H1 (cell line): ENCODE measurements around the gene CCDC24. TPM values are rescaled to one million over a fixed set of nuclear protein-coding genes. Genes with fewer than 3 reads are reported as not detected.

ENCODE experiments used
- CTCF ChIA-PET: fragments of 300-600 bp; sonication (Branson Sonifier 250); formaldehyde crosslinking; loops from one replicate; lab custom pipeline; 2021; ENCODE audit not compliant: partially characterized antibody; lab: Charles Lee
- POLR2A ChIA-PET: fragments of 300-600 bp; sonication (Branson Sonifier 250); formaldehyde crosslinking; loops from one replicate; lab custom pipeline; 2021; ENCODE audit warnings: inconsistent platforms; ENCODE audit not compliant: partially characterized antibody; lab: Charles Lee
- DNase-seq, 2 experiments: peaks; one replicate each; pipeline versions ENCODE4 v3.0.0 to v3.0.0-alpha.2; 2010 to 2022; ENCODE audit warnings: low spot score in 2 of 2, low read depth in 1 of 2, mixed read lengths in 1 of 2
- FAIRE-seq: peaks from 2 replicates; lab custom pipeline; 2011; peaks lifted over from hg19 to GRCh38; lab: Jason Lieb, UNC
- H2AFZ ChIP-seq: 2 replicates; pipeline ENCODE4 v1.8.1; 2012; ENCODE audit warnings: low read length, inconsistent platforms
- H2AK5ac ChIP-seq: 2 replicates; pipeline ENCODE4 v1.6.1; 2013; ENCODE audit warnings: low read depth, low read length
- H2BK120ac ChIP-seq: replicated peaks from 2 replicates; pipeline ENCODE3; 2013; ENCODE audit warnings: low read depth, low read length, inconsistent platforms
- H2BK12ac ChIP-seq: 2 replicates; pipeline ENCODE4 v1.6.1; 2013; ENCODE audit warnings: low read depth, low read length
- H2BK15ac ChIP-seq: 2 replicates; pipeline ENCODE4 v1.6.1; 2013; ENCODE audit warnings: low read length
- H2BK20ac ChIP-seq: 2 replicates; pipeline ENCODE4 v1.6.1; 2013; ENCODE audit warnings: low read length
- H2BK5ac ChIP-seq: 2 replicates; pipeline ENCODE4 v1.6.1; 2013; ENCODE audit warnings: low read depth, low read length
- H3K14ac ChIP-seq: 2 replicates; pipeline ENCODE4 v1.6.1; 2013; ENCODE audit warnings: inconsistent platforms; ENCODE audit not compliant: insufficient read length
- H3K18ac ChIP-seq: 2 replicates; pipeline ENCODE4 v1.6.1; 2013; ENCODE audit warnings: low read length; ENCODE audit errors: extremely low read depth
- H3K23ac ChIP-seq: 2 replicates; pipeline ENCODE4 v1.6.1; 2013; ENCODE audit warnings: inconsistent platforms; ENCODE audit not compliant: insufficient read length
- H3K23me2 ChIP-seq: 2 replicates; pipeline ENCODE4 v1.6.1; 2013; ENCODE audit warnings: low read depth, low read length
- H3K27ac ChIP-seq: 2 replicates; pipeline ENCODE4 v1.6.1; 2011; ENCODE audit warnings: low read depth, low read length, inconsistent platforms
- H3K27me3 ChIP-seq, 4 experiments: replicated peaks in 1 of 4; 1 replicate in 1 of 4; 2 replicates in 3 of 4; pipeline versions ENCODE4 v1.6.1 to v1.8.1; 2011 to 2013; ENCODE audit warnings: low read length in 3 of 4, mild to moderate bottlenecking in 3 of 4, inconsistent platforms in 2 of 4, mixed read lengths in 2 of 4, moderate library complexity in 1 of 4; ENCODE audit not compliant: control insufficient read depth in 3 of 4, insufficient read depth in 3 of 4; ENCODE audit errors: extremely low read depth in 1 of 4
- H3K36me3 ChIP-seq, 4 experiments: 2 replicates each; pipeline versions ENCODE4 v1.6.1 to v1.8.1; 2011 to 2013; ENCODE audit warnings: mild to moderate bottlenecking in 4 of 4, low read length in 3 of 4, moderate library complexity in 2 of 4, control low read depth in 1 of 4, inconsistent platforms in 1 of 4; ENCODE audit not compliant: insufficient read depth in 4 of 4, control insufficient read depth in 2 of 4
- H3K4ac ChIP-seq: replicated peaks from 2 replicates; pipeline ENCODE3; 2013; ENCODE audit warnings: low read length, low read depth, mixed read lengths, inconsistent platforms; ENCODE audit not compliant: insufficient read length
- H3K4me1 ChIP-seq, 4 experiments: replicated peaks in 1 of 4; 1 replicate in 1 of 4; 2 replicates in 3 of 4; pipeline versions ENCODE4 v1.6.1 to v1.8.1; 2011 to 2013; ENCODE audit warnings: low read length in 3 of 4, inconsistent platforms in 2 of 4, mixed read lengths in 1 of 4; ENCODE audit not compliant: insufficient read depth in 4 of 4, control insufficient read depth in 3 of 4
- H3K4me2 ChIP-seq, 2 experiments: 2 replicates each; pipeline versions ENCODE4 v1.6.1 to v1.8.1; 2011 to 2013; ENCODE audit warnings: low read depth in 2 of 2, low read length in 2 of 2, control low read depth in 1 of 2, inconsistent platforms in 1 of 2, mild to moderate bottlenecking in 1 of 2; ENCODE audit not compliant: insufficient read depth in 1 of 2
- H3K4me3 ChIP-seq, 4 experiments: fragments of 200-600, 300-600 bp in 1 of 4; sonication (generic), shearing (Covaris generic), sonication (Bioruptor Twin) in 1 of 4; 2 replicates each; pipeline versions ENCODE4 v1.5.1 to v1.8.1; 2011 to 2016; ENCODE audit warnings: low read length in 4 of 4, low read depth in 3 of 4, control low read depth in 2 of 4, inconsistent platforms in 2 of 4, mild to moderate bottlenecking in 2 of 4, mixed read lengths in 1 of 4, moderate library complexity in 1 of 4; ENCODE audit not compliant: insufficient read depth in 2 of 4; ENCODE audit errors: extremely low read depth in 1 of 4
- H3K56ac ChIP-seq: replicated peaks from 2 replicates; pipeline ENCODE3; 2013; ENCODE audit warnings: low read depth, mild to moderate bottlenecking, mixed read lengths, low read length, inconsistent platforms; ENCODE audit not compliant: insufficient read length
- H3K79me1 ChIP-seq: 2 replicates; pipeline ENCODE4 v1.6.1; 2013; ENCODE audit warnings: low read depth, low read length, control low read depth
- H3K79me2 ChIP-seq, 2 experiments: 2 replicates each; pipeline versions ENCODE4 v1.6.1 to v1.8.1; 2012 to 2013; ENCODE audit warnings: low read length in 2 of 2, mild to moderate bottlenecking in 2 of 2, inconsistent platforms in 1 of 2; ENCODE audit not compliant: insufficient read depth in 2 of 2, control insufficient read depth in 1 of 2
- H3K9ac ChIP-seq, 4 experiments: replicated peaks in 1 of 4; 1 replicate in 1 of 4; 2 replicates in 3 of 4; pipeline versions ENCODE4 v1.6.1 to v1.8.1; 2011 to 2013; ENCODE audit warnings: low read depth in 3 of 4, low read length in 3 of 4, control low read depth in 2 of 4, mild to moderate bottlenecking in 2 of 4, moderate library complexity in 2 of 4, inconsistent platforms in 1 of 4; ENCODE audit errors: extremely low read depth in 1 of 4
- H3K9me3 ChIP-seq, 2 experiments: 2 replicates each; pipeline versions ENCODE4 v1.6.1 to v1.8.1; 2012 to 2013; ENCODE audit warnings: mild to moderate bottlenecking in 2 of 2, moderate library complexity in 2 of 2, control low read depth in 1 of 2, inconsistent platforms in 1 of 2, low read depth in 1 of 2, low read length in 1 of 2, mixed read lengths in 1 of 2; ENCODE audit not compliant: insufficient read depth in 2 of 2
- H4K20me1 ChIP-seq, 2 experiments: replicated peaks in 1 of 2; 2 replicates each; pipeline versions ENCODE3 to v1.8.1; 2011 to 2013; ENCODE audit warnings: inconsistent platforms in 2 of 2, low read length in 2 of 2, mild to moderate bottlenecking in 1 of 2; ENCODE audit not compliant: insufficient read depth in 2 of 2, control insufficient read depth in 1 of 2
- H4K5ac ChIP-seq: 2 replicates; pipeline ENCODE4 v1.6.1; 2013; ENCODE audit warnings: low read length, low read depth, mixed read lengths, inconsistent platforms; ENCODE audit not compliant: insufficient read length
- H4K8ac ChIP-seq: 2 replicates; pipeline ENCODE4 v1.8.0; 2013; ENCODE audit warnings: mild to moderate bottlenecking, moderate library complexity, low read length, inconsistent platforms; ENCODE audit not compliant: insufficient read depth; ENCODE audit errors: extremely low read depth
- H4K91ac ChIP-seq: replicated peaks from 2 replicates; pipeline ENCODE3; 2013; ENCODE audit warnings: low read length, mixed read lengths, inconsistent platforms; ENCODE audit not compliant: insufficient read length
- EZH2 ChIP-seq: fragments of 200-600 bp; sonication (generic); IDR thresholded peaks from 2 replicates; pipeline ENCODE4 v1.7.1; 2012; ENCODE audit warnings: low read depth, mild to moderate bottlenecking, moderate library complexity, low read length, inconsistent platforms; ENCODE audit not compliant: severe bottlenecking
- GABPA ChIP-seq: IDR thresholded peaks from 2 replicates; pipeline ENCODE4 v1.6.1; 2011; ENCODE audit warnings: mild to moderate bottlenecking, low read length, moderate library complexity, borderline replicate concordance; ENCODE audit not compliant: insufficient read depth
- SIN3A ChIP-seq, 2 experiments: IDR thresholded peaks in 1 of 2; conservative IDR thresholded peaks in 1 of 2; 2 replicates each; pipeline ENCODE4 v1.6.1; 2011 to 2012; ENCODE audit warnings: low read length in 2 of 2, improper control_type of control experiment in 1 of 2, low read depth in 1 of 2, mild to moderate bottlenecking in 1 of 2
- USF2 ChIP-seq: IDR thresholded peaks from 2 replicates; pipeline ENCODE4 v1.6.1; 2011; ENCODE audit warnings: low read length, improper control_type of control experiment
- WGBS, 2 experiments: shearing (Covaris generic) in 1 of 2; methylation state at CpG; one replicate each; pipeline versions ENCODE4 v1.1.6 to v1.1.7; 2013 to 2015; ENCODE audit warnings: low lambda C conversion rate in 2 of 2, mixed read lengths in 2 of 2, inconsistent platforms in 1 of 2, low coverage in 1 of 2, missing lambda C conversion rate in 1 of 2; ENCODE audit not compliant: insufficient replicate concordance in 2 of 2, insufficient coverage in 1 of 2, insufficient read length in 1 of 2; ENCODE audit errors: extremely low coverage in 1 of 2, missing lambda C conversion rate in 1 of 2; 5-methylcytosine and 5-hydroxymethylcytosine counted together
- polyA plus RNA-seq, 7 experiments: library from polyadenylated mRNA; depleted of rRNA in 3 of 7; stranded (reverse) in 5 of 7; unstranded in 2 of 7; fragments of >200 nt in 5 of 7; fragments of 200-250 nt in 2 of 7; gene quantifications; 1 replicate in 5 of 7; 2 replicates in 1 of 7; 4 replicates in 1 of 7; pipeline versions ENCODE4 v1.2.1 to v1.2.3, GENCODE V29; 2011 to 2013; ENCODE audit warnings: missing spikeins in 2 of 7, mixed read lengths in 2 of 7
- total RNA-seq: library from RNA; stranded (reverse); fragmentation: NEBNext Ultra II Directional; extraction: Animal tissue kit (Norgen Biotek cat#: 25700); gene quantifications from 2 replicates; pipeline ENCODE4 v1.2.1, GENCODE V29; 2021

The CCDC24 gene
- total and polyA plus RNA-seq, 2 of the 8 experiments (the other 6 are each of a cell fraction or from before 2014, with no cell fraction given): 11.2 to 11.4 TPM

DNA sequence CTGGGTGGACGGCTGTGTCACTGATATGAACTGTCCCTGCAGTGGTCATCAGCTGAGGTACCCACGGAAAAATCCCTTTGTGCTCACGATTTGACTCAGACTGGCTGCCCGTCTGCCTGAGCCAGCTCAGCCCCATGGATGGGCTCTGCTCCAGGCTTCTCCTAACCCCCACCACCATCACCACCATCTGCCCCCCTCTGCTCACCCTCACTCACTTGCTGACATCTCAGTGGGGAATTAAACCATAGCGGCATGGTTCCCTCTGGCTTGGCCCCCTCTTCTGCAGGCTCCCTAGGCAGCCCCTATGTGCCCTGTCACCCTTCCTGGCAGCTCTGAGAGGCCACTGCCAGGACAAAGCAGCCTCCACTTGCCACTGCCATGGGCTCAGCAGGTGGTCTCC, 22.6 kb downstream of the CCDC24 start:
- POLR2A ChIA-PET: interaction anchor here (0.6 to 27.1 kb wide), 7 partner anchors 4 to 54 kb away, joined by 3 to 544 read pairs (median 4); partner anchors contain the start of gene SLC6A9
- 91% methylated on average over 5 of the region's 5 CpGs; no CpG with 5 or more reads in 1 of the 2 experiments for WGBS, 2 experiments

More for the DNA sequence above, 22.6 kb downstream of the CCDC24 start:
- Histone ChIP-seq H3K79me1 (no peaks in the 10 kb centered on the region), H2BK15ac (no peak overlapping the region), H3K4me2 (no peak overlapping the region), H2AFZ (no peak overlapping the region), H3K27ac (no peak overlapping the region), H2BK12ac (no peak overlapping the region), H3K79me2 (no peaks in the 10 kb centered on the region), H3K56ac (no peak overlapping the region), H3K9ac (no peak overlapping the region), H4K20me1 (peaks cover 0 to 6% of the 10 kb centered on the region in 2 experiments), H3K27me3 (no peaks in the 10 kb centered on the region), H3K9me3 (no peaks in the 10 kb centered on the region), H3K14ac (no peak overlapping the region), H2BK120ac (no peak overlapping the region), H3K4me3 (no peak overlapping the region), H3K23ac (no peak overlapping the region), H4K91ac (no peak overlapping the region), H2AK5ac (no peak overlapping the region), H3K23me2 (no peaks in the 10 kb centered on the region), H3K4ac (no peak overlapping the region), H3K4me1 (peaks cover 0 to 8% (median 2%) of the 10 kb centered on the region in 4 experiments; a peak in 3 of 7 replicates), H2BK20ac (no peak overlapping the region), H4K8ac (no peak overlapping the region)
- CTCF ChIA-PET: interaction anchor here (0.9 to 16.6 kb wide), 4 partner anchors 11 to 34 kb away, joined by 4 to 252 read pairs (median 156); partner anchors contain the start of gene SLC6A9
- no peak for FAIRE-seq
- DNase-seq: no peak
- TF ChIP-seq GABPA (no peak), USF2 (no peak), SIN3A (conservative IDR thresholded peaks at IDR 0.05 in 1 of 2, IDR thresholded peaks at IDR 0.05 in 1 of 2; ENCODE audit: low read depth in 1 of 2, low read length in 2 of 2) (no peak), EZH2 (no peak)
- TF ChIP-seq, all 59 proteins: peak for 0
- Histone ChIP-seq H2BK5ac (no peak overlapping the region), H3K18ac (no peak overlapping the region), H4K5ac (no peak overlapping the region), H3K36me3 (peaks cover 0 to 2% (median 0%) of the 10 kb centered on the region in 4 experiments; a peak in 1 of 8 replicates)
